GM10847 (cell line): Measurements from ENCODE around the gene P2RX7.

Experiments used
- POLR2A ChIP-seq: IDR thresholded peaks from 2 replicates; pipeline ENCODE4 v1.6.1; 2011; ENCODE audit not compliant: insufficient read length; ENCODE audit errors: extremely low read depth

P2RX7 gene

GRCh38 chr12:121095544-121096198 is 37.0 kb upstream of the P2RX7 start:
- TF ChIP-seq POLR2A = no peak

GRCh38 chr12:121096199-121096798 is 36.4 kb upstream of the P2RX7 start:
- TF ChIP-seq POLR2A = no peak

GRCh38 chr12:121099779-121100178 is 32.9 kb upstream of the P2RX7 start:
- TF ChIP-seq POLR2A = no peak

- TF ChIP-seq POLR2A = no peak
Measured at GRCh38 chr12:121102307-121102706, 30.4 kb upstream of the P2RX7 start.

- no peak for TF ChIP-seq POLR2A
Measured at GRCh38 chr12:121107681-121108080, 25.0 kb upstream of the P2RX7 start.

GRCh38 chr12:121108492-121108891 is 24.2 kb upstream of the P2RX7 start:
- no peak for TF ChIP-seq POLR2A

- no peak for TF ChIP-seq POLR2A
Measured at GRCh38 chr12:121110211-121110940, 22.3 kb upstream of the P2RX7 start.

GRCh38 chr12:121111684-121112083 is 21.0 kb upstream of the P2RX7 start:
- TF ChIP-seq POLR2A = no peak

GRCh38 chr12:121112496-121112895 is 20.2 kb upstream of the P2RX7 start:
- no peak for TF ChIP-seq POLR2A

- TF ChIP-seq POLR2A = no peak
Measured at GRCh38 chr12:121113057-121113456, 19.6 kb upstream of the P2RX7 start.

- TF ChIP-seq POLR2A = no peak
Measured at GRCh38 chr12:121114019-121114639, 18.5 kb upstream of the P2RX7 start.

GRCh38 chr12:121114806-121115205 is 17.9 kb upstream of the P2RX7 start:
- no peak for TF ChIP-seq POLR2A

GRCh38 chr12:121115530-121115929 is 17.1 kb upstream of the P2RX7 start:
- TF ChIP-seq POLR2A = no peak

- TF ChIP-seq POLR2A = no peak
Measured at GRCh38 chr12:121116318-121117225, 16.1 kb upstream of the P2RX7 start.

- no peak for TF ChIP-seq POLR2A
Measured at GRCh38 chr12:121117226-121117777, 15.4 kb upstream of the P2RX7 start.
